Measurements from ENCODE around the gene TPPP.
"Not testable (repeated sequence)": the region's sequence is repeated elsewhere in the genome, so short reads cannot be mapped to it uniquely, and the experiment has no call there.

The TPPP gene

DNA sequence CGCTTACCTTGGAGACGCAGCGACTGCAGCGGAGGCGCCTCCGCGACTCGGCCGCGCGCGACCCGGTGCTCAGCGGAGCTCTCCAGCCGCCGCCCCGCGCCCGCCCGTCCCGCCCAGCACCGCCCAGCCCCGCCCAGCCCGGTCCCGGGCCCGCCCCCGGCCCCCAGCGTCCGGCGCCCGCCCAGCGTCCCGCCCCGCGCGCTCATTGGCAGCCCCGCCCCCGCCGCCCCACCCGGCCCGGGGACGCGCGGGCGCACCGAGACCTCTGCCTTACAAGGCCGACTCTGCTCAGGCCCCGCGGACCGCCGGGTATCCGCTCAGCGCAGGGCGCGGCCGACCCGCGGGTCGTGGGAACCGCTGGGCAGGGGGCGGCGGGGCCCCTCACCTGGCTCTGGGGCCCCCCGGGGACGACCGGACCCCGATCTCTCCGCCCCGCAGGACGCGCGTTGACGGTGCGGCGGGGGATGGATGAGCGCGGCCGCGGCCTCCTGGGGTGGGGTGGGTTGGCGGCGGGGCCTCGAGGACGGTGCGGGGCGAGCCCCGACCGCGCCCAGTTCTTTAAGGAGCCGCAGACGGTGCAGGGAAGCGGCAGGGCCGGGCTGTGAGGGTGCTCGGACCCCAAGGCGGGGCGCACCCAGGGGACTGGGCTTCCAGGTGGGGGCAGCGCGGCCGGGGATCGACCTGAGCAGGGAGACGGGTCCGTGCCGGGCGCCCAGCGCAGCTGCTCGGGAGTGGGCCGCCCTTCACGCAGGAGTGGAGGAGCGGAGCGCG lies at the start of gene TPPP:
TSS of gene TPPP (minus strand) at position 82 of the 771 bp plus-strand sequence. CDS start 15,292 bp downstream, outside the sequence.
- H3K27ac ChIP-seq (ENCODE audit: low read length) = not testable (repeated sequence)

DNA sequence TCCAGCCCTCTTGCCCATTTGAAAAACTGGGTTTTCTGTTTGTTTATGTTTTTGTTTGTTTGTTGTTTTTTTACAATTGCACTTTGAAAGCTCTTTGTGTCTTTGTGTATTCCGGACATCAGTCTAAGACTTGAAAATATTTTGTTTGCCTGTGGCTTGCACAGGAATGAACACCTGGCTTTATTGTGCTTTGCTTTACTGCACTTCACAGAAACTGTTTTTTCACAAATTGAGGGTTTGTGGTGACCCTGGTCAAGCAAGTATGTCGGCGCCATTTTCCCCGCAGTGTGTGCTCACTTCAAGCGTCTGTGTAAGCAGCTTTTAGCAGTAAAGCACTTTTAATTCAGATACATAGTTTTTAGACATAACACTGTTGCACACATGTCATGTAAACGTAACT lies 49.1 kb upstream of the TPPP start:
- H3K4me3 ChIP-seq (ENCODE audit: low read length); H3K9ac ChIP-seq (ENCODE audit: low read length); H3K27ac ChIP-seq (ENCODE audit: low read length); H3K9me3 ChIP-seq (ENCODE audit: control insufficient read depth, low read depth, low read length); H3K36me3 ChIP-seq (ENCODE audit: control insufficient read depth, low read depth, low read length); H3K4me1 ChIP-seq (ENCODE audit: control insufficient read depth, low read depth, low read length); H3K27me3 ChIP-seq (ENCODE audit: control insufficient read depth, insufficient read depth, low read length): not testable (repeated sequence)

More for the DNA sequence above, at the start of gene TPPP:
- H3K4me1 ChIP-seq (ENCODE audit: control insufficient read depth, low read depth, low read length); H3K9ac ChIP-seq (ENCODE audit: low read length); H3K9me3 ChIP-seq (ENCODE audit: control insufficient read depth, low read depth, low read length); H3K36me3 ChIP-seq (ENCODE audit: control insufficient read depth, low read depth, low read length): not testable (repeated sequence)
- Histone ChIP-seq H3K4me3 (ENCODE audit: low read length) (peak within 1 kb of the TSS; percentile 44), H3K27me3 (ENCODE audit: control insufficient read depth, insufficient read depth, low read length) (peaks cover 18% of the 10 kb centered on the region)

DNA sequence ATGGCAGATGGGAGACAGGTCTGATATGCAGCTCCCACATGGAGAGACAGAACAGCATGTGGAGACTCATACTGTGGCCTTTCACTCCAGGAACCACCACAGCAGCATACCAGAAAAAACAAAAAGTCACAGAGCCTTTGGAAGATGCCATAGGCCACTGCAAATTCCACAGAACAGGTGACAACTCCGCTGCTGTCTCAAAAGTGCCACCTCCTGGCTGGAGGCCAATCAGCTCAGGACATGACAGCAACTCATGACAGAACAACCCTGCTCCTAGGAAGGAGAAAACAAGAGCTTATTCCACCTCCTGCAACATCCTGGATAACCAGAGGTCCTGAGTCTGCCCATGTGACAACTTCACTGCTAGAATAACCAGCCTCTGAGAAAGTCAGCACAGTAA lies 41.0 kb upstream of the TPPP start:
- not testable (repeated sequence) for H3K9ac ChIP-seq (ENCODE audit: low read length); H3K4me3 ChIP-seq (ENCODE audit: low read length); H3K36me3 ChIP-seq (ENCODE audit: control insufficient read depth, low read depth, low read length); H3K4me1 ChIP-seq (ENCODE audit: control insufficient read depth, low read depth, low read length); H3K27me3 ChIP-seq (ENCODE audit: control insufficient read depth, insufficient read depth, low read length); H3K9me3 ChIP-seq (ENCODE audit: control insufficient read depth, low read depth, low read length); H3K27ac ChIP-seq (ENCODE audit: low read length)

DNA sequence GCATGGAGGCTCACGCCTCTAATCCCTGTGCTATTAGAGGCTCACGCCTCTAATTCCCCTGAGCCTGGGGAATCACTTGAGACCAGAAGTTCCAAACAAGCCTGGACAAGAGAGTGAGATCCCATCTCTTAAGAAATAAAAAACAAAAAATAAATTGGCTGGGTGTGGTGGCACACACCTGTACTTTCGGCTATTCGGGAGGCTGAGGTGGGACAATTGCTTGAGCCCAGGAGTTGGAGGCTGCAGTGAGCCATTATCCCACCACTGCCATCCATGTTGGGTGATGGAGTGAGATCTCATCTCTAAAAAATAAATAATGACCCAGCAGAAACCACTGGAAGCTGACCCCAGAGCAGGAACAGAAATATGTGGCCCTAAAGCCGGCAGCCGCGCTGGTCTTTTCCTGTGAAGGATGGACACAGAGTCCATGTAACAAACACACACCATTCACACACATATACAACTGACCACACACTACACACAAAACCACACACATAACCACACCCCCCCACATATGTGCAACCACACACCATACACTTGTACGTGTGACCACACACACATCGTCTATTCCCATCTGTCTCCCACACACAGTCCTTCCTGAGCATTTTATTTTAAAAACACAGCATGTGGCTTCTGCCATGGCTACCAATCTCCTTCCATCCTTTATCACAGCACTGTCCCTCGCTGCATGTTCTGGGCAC lies 39.8 kb upstream of the TPPP start:
- H3K4me1 ChIP-seq (ENCODE audit: control insufficient read depth, low read depth, low read length); H3K4me3 ChIP-seq (ENCODE audit: low read length); H3K9ac ChIP-seq (ENCODE audit: low read length); H3K36me3 ChIP-seq (ENCODE audit: control insufficient read depth, low read depth, low read length); H3K9me3 ChIP-seq (ENCODE audit: control insufficient read depth, low read depth, low read length); H3K27me3 ChIP-seq (ENCODE audit: control insufficient read depth, insufficient read depth, low read length); H3K27ac ChIP-seq (ENCODE audit: low read length): not testable (repeated sequence)

DNA sequence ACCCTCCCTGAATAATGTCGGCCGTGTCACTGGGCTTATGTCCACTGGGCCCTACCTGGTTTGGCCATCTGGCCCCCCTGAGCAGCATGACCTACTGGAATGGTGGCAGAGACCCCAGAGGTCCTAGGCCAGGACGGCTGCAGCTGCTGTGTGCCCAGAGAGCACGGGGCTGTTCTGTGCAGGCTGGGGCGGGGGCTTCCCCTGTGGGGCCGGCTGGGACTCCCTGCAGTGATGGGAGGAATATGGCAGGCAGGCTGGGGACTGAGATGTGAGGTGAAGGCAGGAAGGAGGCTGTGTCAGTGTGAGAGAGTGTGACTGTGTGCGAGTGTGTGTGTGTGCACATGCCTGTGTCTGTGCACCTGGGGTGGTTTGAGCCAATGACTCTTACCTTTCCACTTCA lies 36.1 kb upstream of the TPPP start:
- H3K27ac ChIP-seq (ENCODE audit: low read length); H3K4me1 ChIP-seq (ENCODE audit: control insufficient read depth, low read depth, low read length); H3K27me3 ChIP-seq (ENCODE audit: control insufficient read depth, insufficient read depth, low read length); H3K4me3 ChIP-seq (ENCODE audit: low read length); H3K9me3 ChIP-seq (ENCODE audit: control insufficient read depth, low read depth, low read length); H3K36me3 ChIP-seq (ENCODE audit: control insufficient read depth, low read depth, low read length); H3K9ac ChIP-seq (ENCODE audit: low read length): not testable (repeated sequence)

DNA sequence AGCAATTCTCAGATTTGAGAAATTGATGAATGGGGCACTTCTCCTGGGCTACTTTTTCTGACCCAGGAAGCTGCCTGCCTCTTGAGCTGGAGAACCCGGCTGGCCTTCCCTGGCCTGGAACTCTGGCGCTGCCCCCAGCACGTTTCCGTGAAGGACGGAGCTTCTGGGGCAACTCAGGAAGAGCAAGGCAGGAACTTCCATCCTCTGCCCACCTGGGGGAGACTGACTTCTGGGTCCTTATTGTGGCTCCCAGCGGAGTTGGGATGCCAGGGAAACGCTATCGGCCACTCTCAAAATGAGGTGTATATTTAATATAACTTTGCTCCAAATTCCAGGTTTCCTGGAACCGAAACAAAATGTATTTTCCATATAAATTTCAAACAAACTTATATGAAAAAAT lies 33.9 kb upstream of the TPPP start:
- not testable (repeated sequence) for H3K27me3 ChIP-seq (ENCODE audit: control insufficient read depth, insufficient read depth, low read length); H3K36me3 ChIP-seq (ENCODE audit: control insufficient read depth, low read depth, low read length); H3K4me1 ChIP-seq (ENCODE audit: control insufficient read depth, low read depth, low read length); H3K9me3 ChIP-seq (ENCODE audit: control insufficient read depth, low read depth, low read length); H3K27ac ChIP-seq (ENCODE audit: low read length); H3K9ac ChIP-seq (ENCODE audit: low read length); H3K4me3 ChIP-seq (ENCODE audit: low read length)

DNA sequence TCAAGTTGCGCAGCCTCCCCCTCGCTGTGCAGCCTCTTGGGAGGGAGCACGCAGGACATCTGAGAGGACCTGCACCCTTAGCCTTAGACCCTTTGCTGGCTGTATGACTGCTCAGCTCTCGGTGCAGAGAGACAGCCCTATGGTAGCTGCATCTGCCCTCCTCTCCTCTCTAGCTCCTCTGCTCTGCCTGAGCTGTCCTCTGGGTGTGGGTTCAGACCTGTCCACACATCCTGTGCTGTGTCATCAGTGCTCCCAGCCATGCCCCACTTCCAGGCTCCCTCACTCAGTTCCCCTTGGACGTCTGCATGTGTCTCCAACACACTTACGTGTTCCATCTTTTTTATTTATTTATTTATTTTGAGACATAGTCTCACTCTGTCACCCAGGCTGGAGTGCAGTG lies 30.7 kb upstream of the TPPP start:
- not testable (repeated sequence) for H3K27ac ChIP-seq (ENCODE audit: low read length); H3K9ac ChIP-seq (ENCODE audit: low read length); H3K9me3 ChIP-seq (ENCODE audit: control insufficient read depth, low read depth, low read length); H3K36me3 ChIP-seq (ENCODE audit: control insufficient read depth, low read depth, low read length); H3K4me1 ChIP-seq (ENCODE audit: control insufficient read depth, low read depth, low read length); H3K4me3 ChIP-seq (ENCODE audit: low read length); H3K27me3 ChIP-seq (ENCODE audit: control insufficient read depth, insufficient read depth, low read length)

DNA sequence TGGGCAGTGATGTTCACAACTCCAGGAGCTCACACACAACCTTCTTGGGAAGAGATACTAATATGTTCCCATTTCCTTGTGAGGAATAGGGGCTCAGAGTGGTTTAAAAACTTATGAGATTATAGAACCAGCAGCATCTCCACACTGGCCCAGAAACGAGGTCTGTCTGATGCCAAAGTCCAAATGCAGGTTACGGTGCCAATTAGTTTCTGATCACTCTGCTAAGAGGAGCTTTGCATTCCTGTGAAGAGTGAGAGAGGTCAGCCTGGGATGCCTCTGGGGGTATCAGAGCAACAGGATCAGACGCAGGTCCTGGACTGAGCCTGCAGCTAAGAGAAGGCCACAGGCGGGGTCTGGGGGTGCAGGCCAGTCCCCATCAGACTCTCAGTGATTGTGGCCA lies 30.2 kb upstream of the TPPP start:
- not testable (repeated sequence) for H3K27ac ChIP-seq (ENCODE audit: low read length); H3K36me3 ChIP-seq (ENCODE audit: control insufficient read depth, low read depth, low read length); H3K9ac ChIP-seq (ENCODE audit: low read length); H3K9me3 ChIP-seq (ENCODE audit: control insufficient read depth, low read depth, low read length); H3K4me3 ChIP-seq (ENCODE audit: low read length); H3K27me3 ChIP-seq (ENCODE audit: control insufficient read depth, insufficient read depth, low read length); H3K4me1 ChIP-seq (ENCODE audit: control insufficient read depth, low read depth, low read length)

DNA sequence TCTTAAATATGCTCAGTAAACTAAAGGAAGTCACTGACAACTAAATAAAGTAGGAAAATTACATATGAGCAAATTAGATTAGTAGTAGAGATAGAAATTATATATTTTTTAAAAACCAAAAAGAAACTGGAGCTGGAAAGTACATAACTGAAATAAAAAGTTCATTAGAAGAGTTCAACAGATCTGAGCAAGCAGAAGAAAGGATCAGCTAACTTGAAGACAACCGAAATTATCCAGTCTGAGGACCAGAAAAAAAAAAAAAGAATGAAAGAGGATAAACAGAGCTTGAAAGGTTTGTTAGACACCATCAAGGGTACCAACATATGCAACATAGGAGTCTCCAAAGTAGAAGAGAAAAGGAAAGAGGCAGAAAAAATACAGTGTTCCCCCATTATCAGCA lies 26.2 kb upstream of the TPPP start:
- H3K4me1 ChIP-seq (ENCODE audit: control insufficient read depth, low read depth, low read length); H3K27me3 ChIP-seq (ENCODE audit: control insufficient read depth, insufficient read depth, low read length); H3K9ac ChIP-seq (ENCODE audit: low read length); H3K27ac ChIP-seq (ENCODE audit: low read length); H3K36me3 ChIP-seq (ENCODE audit: control insufficient read depth, low read depth, low read length); H3K4me3 ChIP-seq (ENCODE audit: low read length); H3K9me3 ChIP-seq (ENCODE audit: control insufficient read depth, low read depth, low read length): not testable (repeated sequence)

DNA sequence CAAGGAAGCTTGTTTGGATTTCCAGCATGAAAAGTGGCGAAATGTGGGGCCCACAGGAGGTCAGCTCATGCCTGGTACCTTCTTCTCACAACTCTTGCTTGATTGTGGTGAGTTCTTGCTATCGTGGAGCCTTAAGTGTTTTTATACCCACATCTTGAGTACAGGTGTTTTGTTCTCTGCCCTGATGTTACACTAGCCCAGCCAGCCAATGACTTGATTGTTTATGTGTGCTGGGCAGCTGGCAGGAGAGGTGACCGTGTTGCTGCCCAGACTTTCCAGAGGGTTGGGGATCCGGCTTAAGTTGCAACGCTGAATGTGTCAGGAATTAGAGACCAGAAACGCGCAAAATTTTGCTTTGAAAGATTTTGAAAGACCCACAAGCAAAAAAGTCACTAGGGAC lies 24.0 kb upstream of the TPPP start:
- Histone ChIP-seq H3K4me3 (ENCODE audit: low read length) (no peak overlapping the region), H3K27ac (ENCODE audit: low read length) (no peak overlapping the region), H3K27me3 (ENCODE audit: control insufficient read depth, insufficient read depth, low read length) (no peaks in the 10 kb centered on the region), H3K9me3 (ENCODE audit: control insufficient read depth, low read depth, low read length) (no peaks in the 10 kb centered on the region), H3K36me3 (ENCODE audit: control insufficient read depth, low read depth, low read length) (no peaks in the 10 kb centered on the region), H3K9ac (ENCODE audit: low read length) (no peak overlapping the region), H3K4me1 (ENCODE audit: control insufficient read depth, low read depth, low read length) (no peaks in the 10 kb centered on the region)

DNA sequence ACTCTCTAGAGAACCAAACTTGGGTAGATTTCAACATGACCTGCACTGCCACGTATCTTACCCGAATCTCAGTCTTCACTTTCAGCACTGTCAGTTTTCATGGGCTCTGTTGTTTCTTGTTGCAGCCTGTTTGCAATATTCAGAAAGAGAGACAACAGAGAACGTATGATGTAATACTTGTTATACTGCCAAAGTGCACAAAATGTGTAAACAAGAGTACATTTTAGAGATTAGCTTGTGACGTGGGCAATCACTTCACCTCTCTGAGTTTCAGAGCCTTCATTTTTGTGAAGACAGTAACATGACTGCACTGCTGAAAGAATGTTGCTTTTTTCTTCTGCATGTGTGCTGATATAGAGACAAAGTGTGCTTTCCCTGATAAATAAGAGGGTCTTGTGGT lies 23.6 kb upstream of the TPPP start:
- not testable (repeated sequence) for H3K4me3 ChIP-seq (ENCODE audit: low read length); H3K9me3 ChIP-seq (ENCODE audit: control insufficient read depth, low read depth, low read length); H3K36me3 ChIP-seq (ENCODE audit: control insufficient read depth, low read depth, low read length); H3K27me3 ChIP-seq (ENCODE audit: control insufficient read depth, insufficient read depth, low read length); H3K4me1 ChIP-seq (ENCODE audit: control insufficient read depth, low read depth, low read length); H3K27ac ChIP-seq (ENCODE audit: low read length); H3K9ac ChIP-seq (ENCODE audit: low read length)

DNA sequence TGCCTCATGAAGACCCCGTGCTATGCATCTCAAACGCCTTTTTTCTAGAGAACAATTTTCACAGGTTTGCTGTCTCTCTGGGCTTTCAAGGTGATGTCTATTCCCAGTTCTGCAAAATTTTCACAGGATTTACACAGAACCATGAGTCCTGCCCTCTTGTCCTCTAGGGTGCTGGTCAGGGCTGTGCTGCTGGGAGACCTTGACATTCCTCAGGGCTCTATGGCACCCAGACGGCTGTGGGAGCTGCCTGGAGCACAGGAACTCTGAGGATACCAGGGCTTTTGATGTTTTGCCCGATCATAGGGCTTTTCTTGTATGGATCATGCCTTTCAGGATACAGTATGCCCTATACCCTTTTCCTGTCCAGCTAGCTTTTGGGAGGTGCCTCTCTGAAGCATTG lies 22.5 kb upstream of the TPPP start:
- H3K4me1 ChIP-seq (ENCODE audit: control insufficient read depth, low read depth, low read length); H3K27me3 ChIP-seq (ENCODE audit: control insufficient read depth, insufficient read depth, low read length); H3K27ac ChIP-seq (ENCODE audit: low read length); H3K4me3 ChIP-seq (ENCODE audit: low read length); H3K36me3 ChIP-seq (ENCODE audit: control insufficient read depth, low read depth, low read length); H3K9ac ChIP-seq (ENCODE audit: low read length); H3K9me3 ChIP-seq (ENCODE audit: control insufficient read depth, low read depth, low read length): not testable (repeated sequence)
